CD1c-positive myeloid dendritic cell (primary cell): Measurements from ENCODE around the gene AR.

Experiments
- DNase-seq: peaks from one replicate; pipeline ENCODE4 v3.0.0-alpha.2; 2016; ENCODE audit errors: extremely low spot score

Gene AR, protein sequence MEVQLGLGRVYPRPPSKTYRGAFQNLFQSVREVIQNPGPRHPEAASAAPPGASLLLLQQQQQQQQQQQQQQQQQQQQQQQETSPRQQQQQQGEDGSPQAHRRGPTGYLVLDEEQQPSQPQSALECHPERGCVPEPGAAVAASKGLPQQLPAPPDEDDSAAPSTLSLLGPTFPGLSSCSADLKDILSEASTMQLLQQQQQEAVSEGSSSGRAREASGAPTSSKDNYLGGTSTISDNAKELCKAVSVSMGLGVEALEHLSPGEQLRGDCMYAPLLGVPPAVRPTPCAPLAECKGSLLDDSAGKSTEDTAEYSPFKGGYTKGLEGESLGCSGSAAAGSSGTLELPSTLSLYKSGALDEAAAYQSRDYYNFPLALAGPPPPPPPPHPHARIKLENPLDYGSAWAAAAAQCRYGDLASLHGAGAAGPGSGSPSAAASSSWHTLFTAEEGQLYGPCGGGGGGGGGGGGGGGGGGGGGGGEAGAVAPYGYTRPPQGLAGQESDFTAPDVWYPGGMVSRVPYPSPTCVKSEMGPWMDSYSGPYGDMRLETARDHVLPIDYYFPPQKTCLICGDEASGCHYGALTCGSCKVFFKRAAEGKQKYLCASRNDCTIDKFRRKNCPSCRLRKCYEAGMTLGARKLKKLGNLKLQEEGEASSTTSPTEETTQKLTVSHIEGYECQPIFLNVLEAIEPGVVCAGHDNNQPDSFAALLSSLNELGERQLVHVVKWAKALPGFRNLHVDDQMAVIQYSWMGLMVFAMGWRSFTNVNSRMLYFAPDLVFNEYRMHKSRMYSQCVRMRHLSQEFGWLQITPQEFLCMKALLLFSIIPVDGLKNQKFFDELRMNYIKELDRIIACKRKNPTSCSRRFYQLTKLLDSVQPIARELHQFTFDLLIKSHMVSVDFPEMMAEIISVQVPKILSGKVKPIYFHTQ

DNA sequence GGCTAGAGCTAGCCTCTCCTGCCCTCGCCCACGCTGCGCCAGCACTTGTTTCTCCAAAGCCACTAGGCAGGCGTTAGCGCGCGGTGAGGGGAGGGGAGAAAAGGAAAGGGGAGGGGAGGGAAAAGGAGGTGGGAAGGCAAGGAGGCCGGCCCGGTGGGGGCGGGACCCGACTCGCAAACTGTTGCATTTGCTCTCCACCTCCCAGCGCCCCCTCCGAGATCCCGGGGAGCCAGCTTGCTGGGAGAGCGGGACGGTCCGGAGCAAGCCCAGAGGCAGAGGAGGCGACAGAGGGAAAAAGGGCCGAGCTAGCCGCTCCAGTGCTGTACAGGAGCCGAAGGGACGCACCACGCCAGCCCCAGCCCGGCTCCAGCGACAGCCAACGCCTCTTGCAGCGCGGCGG, at the start of gene AR:
Gene AR (plus strand): TSS at position 204 of the 400 bp plus-strand sequence. CDS start 1,126 bp downstream, outside the sequence.
- no peak for DNase-seq

DNA sequence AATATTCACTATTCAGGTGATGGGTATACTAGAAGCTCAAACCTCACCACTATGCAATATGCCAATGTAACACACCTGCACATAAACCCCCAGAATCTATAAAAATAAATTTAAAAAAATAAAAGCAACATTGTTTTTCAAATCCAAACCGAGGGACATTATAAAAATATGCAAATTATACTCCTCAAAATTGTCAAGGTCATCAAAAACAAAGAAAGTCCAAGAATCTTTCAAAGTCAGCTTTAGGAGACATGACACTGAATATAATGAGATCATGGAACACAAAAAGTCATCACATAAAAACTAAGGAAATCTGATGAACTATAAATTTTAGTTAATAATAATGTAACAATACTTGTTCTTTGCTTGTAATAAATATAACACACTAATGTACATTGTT, 43.2 kb upstream of the AR start:
- DNase-seq: no peak

DNA sequence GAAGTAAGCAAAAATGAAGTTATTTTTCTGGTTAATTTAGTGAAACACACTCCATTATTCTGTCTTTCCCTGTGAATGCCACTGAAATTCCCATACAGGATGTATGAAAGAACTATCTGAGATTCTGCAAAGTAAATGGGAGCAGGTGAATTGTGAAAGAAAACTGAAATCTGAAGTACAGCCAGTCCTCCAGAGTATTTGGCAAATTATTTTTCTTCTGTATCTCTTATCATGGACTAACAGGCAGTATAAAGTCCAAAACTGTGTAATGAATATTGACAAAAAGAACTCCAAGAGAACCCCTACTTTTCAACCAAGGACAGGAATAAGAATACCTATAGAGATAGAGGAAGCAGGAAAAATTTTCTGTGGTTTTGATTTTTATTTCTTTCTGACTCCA, 40.8 kb upstream of the AR start:
- no peak for DNase-seq

DNA sequence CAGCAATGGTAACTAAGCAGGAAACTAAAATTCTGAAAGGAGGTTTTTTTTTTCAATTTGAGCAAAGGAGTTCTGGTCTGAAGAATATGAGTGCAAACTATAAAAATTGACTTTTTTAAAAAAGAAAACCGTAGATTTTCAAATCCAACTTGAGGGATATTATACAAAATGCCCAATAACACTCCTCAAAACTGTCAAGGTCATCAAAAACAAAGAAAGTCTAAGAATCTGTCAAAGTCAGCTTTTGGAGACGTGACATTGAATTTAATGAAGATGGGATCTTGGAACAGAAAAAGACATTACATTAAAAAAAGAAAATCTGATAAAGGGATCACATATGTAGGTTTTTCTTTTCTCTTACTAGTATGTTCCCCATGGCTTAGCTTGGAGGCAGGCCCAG, 40.4 kb upstream of the AR start:
- DNase-seq: no peak

DNA sequence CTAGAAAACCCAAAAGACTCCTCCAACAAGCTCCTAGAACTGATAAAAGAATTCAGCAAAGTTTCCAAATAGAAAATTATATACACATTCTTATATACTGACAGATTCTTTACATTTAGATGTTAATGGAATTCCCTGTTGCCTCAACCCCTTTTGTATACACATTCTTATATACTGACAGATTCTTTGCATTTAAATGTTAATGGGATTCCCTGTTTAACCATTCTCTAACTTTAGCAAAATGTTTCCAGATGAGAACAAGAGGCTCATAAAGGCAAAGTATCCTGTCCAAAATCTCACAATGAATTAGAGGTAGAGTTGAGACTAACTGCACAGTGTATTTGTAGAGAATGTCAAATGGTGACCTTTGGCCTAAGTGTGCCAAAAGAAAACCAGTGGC, 23.1 kb upstream of the AR start:
- no peak for DNase-seq

DNA sequence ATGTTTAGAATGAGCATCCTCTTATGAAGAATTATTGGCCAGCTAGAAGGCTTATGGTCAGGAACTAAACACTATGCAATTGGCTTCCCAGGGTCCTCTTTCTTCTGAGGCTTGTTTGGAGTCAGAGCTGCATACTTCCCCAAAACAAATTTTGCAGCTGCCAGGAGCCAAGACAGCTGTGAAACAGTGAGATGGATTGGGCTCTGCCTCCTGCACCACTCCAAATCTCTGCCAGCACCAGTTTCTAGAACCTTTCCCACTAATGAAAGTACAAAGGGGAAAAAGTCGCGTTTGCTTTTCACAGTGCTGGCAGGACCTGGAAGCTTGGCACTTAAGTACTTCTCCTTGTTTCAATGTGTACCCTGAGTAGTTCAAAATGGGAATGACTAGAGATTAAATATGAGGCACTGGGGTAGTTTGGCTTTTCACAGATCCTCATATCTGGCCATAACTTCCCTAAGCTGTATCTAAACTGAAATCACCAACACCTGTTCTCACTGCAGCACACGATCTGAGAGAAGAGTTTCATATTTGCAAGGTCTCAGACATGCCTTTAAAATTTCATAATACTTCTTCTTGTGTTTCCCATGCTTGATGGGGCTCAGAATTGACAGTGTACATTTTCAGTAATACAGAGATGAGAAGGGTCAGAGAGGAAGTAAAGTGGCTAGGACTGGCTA, 20.7 kb upstream of the AR start:
- DNase-seq: no peak

DNA sequence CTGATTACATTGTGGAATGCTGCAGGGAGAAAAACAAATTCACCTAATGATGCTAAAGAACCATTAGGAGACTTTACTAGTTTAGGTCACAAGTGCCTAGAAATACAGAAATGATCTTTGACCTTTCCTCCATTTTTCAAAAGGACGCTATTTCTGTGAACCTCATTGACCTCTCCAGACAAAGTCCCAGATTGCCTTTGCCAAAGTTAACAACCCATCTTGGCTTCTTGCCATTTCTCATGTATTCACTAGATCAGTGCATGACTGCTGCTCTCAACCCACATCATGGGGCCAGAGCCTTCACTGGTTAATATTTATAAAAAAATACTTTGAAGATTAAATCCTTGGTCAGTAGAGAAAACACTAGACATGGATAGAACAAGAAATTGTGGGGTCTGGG, 19.9 kb upstream of the AR start:
- no peak for DNase-seq

DNA sequence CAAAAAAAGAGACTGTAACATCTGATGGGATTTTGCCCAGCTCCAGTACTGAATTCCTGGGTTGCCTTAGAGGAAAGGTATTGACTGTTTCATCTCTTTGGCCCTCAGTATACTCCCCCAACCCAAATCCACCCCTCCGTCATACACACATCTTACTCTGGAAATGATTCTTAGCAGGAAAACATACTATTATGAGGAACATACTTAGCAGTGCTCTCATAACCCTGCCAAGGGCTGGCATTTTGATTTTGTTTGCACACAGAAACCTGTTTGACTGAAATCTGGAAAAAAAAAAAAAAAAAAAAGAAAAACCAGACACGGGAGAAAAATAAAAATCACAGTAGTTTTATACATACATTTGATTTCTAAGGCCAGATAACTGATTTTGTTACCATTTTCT, 19.4 kb upstream of the AR start:
- no peak for DNase-seq

DNA sequence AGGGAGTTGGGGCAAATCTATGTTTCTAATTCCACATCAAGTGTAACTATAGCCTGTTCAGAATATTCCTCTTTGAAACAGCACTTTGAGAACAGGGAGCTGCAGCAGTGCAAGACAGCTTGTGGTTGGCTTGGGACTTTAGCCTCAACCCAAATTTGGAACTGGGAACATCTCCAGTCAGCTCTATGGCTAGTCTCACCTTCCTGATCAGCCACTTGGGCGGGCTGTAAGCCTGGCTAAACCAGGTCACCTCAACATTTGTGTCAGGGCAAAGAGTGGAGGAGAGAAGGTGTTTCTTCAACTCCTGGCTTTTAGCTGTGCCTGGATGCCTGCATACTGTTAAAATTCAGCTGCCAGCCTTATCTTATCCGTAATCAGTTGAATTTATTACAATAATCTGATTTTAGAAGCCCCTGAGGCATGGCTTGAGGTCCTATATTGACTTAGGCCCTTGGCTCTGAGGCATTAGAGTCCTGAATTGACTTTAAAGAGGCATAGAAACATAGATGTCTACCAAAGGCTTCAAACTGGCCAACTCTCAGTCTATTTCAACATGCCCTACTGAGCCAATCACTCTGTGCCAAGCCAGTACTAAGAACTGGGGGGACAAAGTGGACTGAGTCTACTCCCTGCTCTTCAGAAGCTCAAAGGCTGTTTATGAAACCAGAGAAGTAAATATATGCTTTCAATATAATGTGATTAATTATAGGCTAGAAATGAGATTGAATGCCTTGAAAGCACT, 18.7 kb upstream of the AR start:
- no peak for DNase-seq

DNA sequence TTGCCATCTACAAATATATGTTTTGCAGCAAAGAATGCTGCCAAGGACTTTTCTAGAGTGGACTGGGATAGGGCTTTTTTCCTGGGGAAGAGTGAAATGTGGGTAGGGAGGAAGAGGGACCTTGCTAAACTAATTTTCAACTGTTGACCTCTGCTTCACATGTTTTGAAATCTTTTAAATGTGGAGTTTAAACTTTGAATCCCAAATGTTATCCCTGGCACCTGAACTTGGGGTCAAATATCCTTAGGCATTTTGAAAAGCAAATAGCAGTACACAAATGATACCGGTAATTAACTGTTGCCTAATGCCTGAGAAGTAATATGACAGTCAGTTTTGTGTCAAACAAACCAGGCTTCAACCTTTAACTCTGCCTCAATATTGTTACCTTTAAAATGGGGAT, 7.3 kb upstream of the AR start:
- no peak for DNase-seq

DNA sequence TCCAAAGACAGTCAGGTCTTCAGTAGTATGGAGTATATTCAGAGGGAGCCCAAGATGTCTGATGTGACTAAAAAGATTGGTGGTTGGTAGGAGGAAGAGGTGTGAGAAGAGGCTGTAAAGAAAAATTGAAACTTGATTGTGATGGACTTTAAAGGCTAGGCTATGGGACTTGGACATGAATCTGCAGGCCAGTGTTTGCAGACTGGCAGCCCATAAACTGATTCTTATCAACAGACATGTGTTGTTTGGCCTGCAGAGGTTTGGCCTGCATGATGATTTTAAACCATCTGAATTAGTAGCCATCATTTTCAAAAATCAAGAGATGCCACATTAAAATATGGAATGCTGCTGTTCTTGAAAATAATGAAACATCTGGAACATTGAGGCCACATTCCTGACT, 5.4 kb upstream of the AR start:
- no peak for DNase-seq

DNA sequence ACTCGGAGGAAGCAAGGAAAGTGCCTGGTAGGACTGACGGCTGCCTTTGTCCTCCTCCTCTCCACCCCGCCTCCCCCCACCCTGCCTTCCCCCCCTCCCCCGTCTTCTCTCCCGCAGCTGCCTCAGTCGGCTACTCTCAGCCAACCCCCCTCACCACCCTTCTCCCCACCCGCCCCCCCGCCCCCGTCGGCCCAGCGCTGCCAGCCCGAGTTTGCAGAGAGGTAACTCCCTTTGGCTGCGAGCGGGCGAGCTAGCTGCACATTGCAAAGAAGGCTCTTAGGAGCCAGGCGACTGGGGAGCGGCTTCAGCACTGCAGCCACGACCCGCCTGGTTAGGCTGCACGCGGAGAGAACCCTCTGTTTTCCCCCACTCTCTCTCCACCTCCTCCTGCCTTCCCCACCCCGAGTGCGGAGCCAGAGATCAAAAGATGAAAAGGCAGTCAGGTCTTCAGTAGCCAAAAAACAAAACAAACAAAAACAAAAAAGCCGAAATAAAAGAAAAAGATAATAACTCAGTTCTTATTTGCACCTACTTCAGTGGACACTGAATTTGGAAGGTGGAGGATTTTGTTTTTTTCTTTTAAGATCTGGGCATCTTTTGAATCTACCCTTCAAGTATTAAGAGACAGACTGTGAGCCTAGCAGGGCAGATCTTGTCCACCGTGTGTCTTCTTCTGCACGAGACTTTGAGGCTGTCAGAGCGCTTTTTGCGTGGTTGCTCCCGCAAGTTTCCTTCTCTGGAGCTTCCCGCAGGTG, 637 bp downstream of the AR start:
- no peak for DNase-seq

DNA sequence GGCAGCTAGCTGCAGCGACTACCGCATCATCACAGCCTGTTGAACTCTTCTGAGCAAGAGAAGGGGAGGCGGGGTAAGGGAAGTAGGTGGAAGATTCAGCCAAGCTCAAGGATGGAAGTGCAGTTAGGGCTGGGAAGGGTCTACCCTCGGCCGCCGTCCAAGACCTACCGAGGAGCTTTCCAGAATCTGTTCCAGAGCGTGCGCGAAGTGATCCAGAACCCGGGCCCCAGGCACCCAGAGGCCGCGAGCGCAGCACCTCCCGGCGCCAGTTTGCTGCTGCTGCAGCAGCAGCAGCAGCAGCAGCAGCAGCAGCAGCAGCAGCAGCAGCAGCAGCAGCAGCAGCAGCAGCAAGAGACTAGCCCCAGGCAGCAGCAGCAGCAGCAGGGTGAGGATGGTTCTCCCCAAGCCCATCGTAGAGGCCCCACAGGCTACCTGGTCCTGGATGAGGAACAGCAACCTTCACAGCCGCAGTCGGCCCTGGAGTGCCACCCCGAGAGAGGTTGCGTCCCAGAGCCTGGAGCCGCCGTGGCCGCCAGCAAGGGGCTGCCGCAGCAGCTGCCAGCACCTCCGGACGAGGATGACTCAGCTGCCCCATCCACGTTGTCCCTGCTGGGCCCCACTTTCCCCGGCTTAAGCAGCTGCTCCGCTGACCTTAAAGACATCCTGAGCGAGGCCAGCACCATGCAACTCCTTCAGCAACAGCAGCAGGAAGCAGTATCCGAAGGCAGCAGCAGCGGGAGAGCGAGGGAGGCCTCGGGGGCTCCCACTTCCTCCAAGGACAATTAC, 1.4 kb downstream of the AR start:
- no peak for DNase-seq

DNA sequence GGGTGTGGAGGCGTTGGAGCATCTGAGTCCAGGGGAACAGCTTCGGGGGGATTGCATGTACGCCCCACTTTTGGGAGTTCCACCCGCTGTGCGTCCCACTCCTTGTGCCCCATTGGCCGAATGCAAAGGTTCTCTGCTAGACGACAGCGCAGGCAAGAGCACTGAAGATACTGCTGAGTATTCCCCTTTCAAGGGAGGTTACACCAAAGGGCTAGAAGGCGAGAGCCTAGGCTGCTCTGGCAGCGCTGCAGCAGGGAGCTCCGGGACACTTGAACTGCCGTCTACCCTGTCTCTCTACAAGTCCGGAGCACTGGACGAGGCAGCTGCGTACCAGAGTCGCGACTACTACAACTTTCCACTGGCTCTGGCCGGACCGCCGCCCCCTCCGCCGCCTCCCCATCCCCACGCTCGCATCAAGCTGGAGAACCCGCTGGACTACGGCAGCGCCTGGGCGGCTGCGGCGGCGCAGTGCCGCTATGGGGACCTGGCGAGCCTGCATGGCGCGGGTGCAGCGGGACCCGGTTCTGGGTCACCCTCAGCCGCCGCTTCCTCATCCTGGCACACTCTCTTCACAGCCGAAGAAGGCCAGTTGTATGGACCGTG, 2.2 kb downstream of the AR start:
- peak; percentile 37 for DNase-seq

DNA sequence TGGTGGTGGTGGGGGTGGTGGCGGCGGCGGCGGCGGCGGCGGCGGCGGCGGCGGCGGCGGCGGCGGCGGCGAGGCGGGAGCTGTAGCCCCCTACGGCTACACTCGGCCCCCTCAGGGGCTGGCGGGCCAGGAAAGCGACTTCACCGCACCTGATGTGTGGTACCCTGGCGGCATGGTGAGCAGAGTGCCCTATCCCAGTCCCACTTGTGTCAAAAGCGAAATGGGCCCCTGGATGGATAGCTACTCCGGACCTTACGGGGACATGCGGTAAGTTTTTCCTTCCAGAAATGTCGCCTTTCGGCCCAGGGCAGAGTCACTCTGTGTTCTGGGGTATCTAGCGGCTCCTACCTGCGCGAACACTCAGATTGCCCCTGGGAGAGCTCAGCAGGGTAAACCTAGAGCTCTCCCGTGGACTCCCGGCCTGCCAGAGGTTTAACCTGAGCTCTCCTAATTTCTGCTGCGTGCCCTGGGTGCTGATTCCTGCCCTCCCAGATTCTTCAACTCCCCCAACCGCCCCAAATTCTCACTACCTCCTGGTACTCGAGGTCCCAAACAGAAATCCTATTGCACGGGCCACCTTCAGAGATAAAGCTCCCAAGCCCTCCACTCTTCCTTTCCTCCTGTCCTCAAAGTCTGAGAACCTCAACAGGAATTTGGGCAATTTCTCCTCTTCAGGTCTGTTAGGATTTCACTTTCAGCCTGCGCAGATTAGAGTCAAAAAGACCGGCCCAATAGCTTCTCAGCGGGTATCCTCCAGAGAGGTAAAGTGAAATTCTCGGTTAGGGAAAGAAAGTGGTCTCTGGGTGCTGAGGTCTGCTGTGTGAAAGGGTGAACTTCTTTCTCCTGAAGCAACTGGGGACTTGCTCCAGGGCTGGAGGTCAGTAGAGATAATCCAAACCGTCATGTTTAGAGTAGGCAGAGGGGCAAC, 2.9 kb downstream of the AR start:
- DNase-seq: no peak

DNA sequence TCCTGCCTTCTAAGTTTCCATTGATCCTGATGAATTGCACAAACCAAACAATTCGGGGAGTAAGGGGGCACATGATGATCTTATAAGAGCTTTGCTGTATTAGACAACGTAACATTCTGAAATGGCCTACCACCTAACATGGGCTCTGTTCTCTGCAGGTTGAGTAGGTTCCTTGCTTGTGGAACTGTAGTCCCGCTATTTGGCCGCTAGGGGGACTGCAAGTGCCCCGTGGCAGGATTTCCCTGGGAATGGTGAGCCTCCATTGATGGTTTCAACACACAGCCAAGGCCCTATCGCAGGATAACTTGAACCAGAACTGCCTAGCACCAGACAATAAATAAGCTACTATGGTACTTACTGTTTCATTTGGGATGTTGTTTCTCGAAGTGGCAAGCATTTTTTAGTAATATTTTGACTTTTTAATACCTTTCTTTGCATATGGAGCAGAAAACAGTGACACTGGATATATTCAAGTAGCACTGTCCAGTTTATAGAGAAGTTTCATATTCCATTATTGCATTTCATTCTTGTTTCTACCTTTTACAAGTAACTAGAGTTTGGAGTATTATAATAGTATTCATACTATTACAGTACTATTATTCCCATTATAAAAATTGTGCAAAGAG, 11.9 kb downstream of the AR start:
- peak; percentile 39 for DNase-seq

DNA sequence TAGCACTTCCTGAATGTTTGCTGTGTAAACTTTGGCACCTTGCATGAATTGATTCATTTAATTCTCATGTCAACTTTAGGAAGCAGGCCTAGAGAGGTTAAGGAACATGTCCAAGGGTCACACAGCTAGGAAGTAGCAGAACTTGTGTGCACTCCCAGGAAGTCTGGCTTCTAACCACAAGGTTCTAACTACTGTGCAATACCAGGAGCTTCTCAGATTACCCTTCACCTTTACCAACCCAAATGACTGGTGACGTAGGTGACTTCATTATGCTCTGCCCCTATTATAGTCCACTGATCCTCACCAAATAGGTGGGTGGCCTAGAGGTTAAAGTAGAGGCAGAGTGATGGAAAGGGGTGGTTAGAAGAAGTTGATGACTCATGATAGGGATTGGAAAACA, 14.4 kb downstream of the AR start:
- no peak for DNase-seq
